AG20443 (cell line): ENCODE results near the gene OR6C6.
"Not testable (repeated sequence)": the region's sequence is repeated elsewhere in the genome, so short reads cannot be mapped to it uniquely, and the experiment has no call there.

Experiments
- DNase-seq: peaks from one replicate; pipeline ENCODE4 v3.0.0; 2012; ENCODE audit warnings: low spot score, mixed read lengths

OR6C6 gene

GRCh38 chr12:55296469-55296868, at the start of gene OR6C6:
Gene OR6C6, minus strand, starts transcription at chr12:55296569. Its CDS starts 1,337 bp downstream, at chr12:55295232.
- DNase-seq: no peak

GRCh38 chr12:55336002-55336401, 39.6 kb upstream of the OR6C6 start:
- DNase-seq: no peak

- no peak for DNase-seq
Observed at GRCh38 chr12:55330446-55330845, 34.1 kb upstream of the OR6C6 start, which contains the start of gene OR6C3. Gene OR6C3, plus strand, starts transcription at chr12:55330746. Its CDS starts 955 bp downstream, at chr12:55331701.

- DNase-seq: not testable (repeated sequence)
Observed at GRCh38 chr12:55325801-55326200, 29.4 kb upstream of the OR6C6 start.

GRCh38 chr12:55320201-55320600, 23.8 kb upstream of the OR6C6 start:
- no peak for DNase-seq

GRCh38 chr12:55314043-55314442, 17.7 kb upstream of the OR6C6 start, which contains the start of gene OR6C1:
Gene OR6C1, plus strand, starts transcription at chr12:55314343. Its CDS starts 6,257 bp downstream, at chr12:55320600.
- no peak for DNase-seq

GRCh38 chr12:55289999-55290398, 6.4 kb downstream of the OR6C6 start:
- DNase-seq: no peak

GRCh38 chr12:55280991-55281390, 15.4 kb downstream of the OR6C6 start:
- no peak for DNase-seq

GRCh38 chr12:55258303-55258702, 38.1 kb downstream of the OR6C6 start:
- DNase-seq: no peak

- DNase-seq: no peak
Observed at GRCh38 chr12:55256831-55257230, 39.5 kb downstream of the OR6C6 start.

GRCh38 chr12:55253281-55253680, 43.1 kb downstream of the OR6C6 start:
- no peak for DNase-seq

GRCh38 chr12:55250944-55251343, 45.4 kb downstream of the OR6C6 start:
- DNase-seq: no peak

- no peak for DNase-seq
Observed at GRCh38 chr12:55246159-55246558, 50.2 kb downstream of the OR6C6 start.

- DNase-seq: no peak
Observed at GRCh38 chr12:55244309-55244708, 52.1 kb downstream of the OR6C6 start, which contains the start of gene OR6C74. Gene OR6C74, plus strand, starts transcription at chr12:55244609. Its CDS starts 2,679 bp downstream, at chr12:55247288.
